Measurements from ENCODE around the gene STYXL1.
"Not testable (repeated sequence)": the region's sequence is repeated elsewhere in the genome, so short reads cannot be mapped to it uniquely, and the experiment has no call there.

Gene STYXL1

GRCh38 chr7:76020031-76020714 is 27.6 kb downstream of the STYXL1 start:
- no peaks in the 10 kb centered on the region for H3K9me3 ChIP-seq (ENCODE audit: insufficient read depth, low read depth, low read length)
- no peaks in the 10 kb centered on the region for H3K79me2 ChIP-seq (ENCODE audit: insufficient read depth, low read length)
- H3K27me3 ChIP-seq (ENCODE audit: insufficient read depth, low read length, poor library complexity, severe bottlenecking), result no peaks in the 10 kb centered on the region
- H3K9ac ChIP-seq (ENCODE audit: low read depth, low read length, poor library complexity, severe bottlenecking), result peak overlapping the region; percentile 47
- H3F3A ChIP-seq (ENCODE audit: low read depth), result no peaks in the 10 kb centered on the region
- H3K4me1 ChIP-seq (ENCODE audit: insufficient read depth, low read length, poor library complexity, severe bottlenecking), result peaks cover 12% of the 10 kb centered on the region
- no peaks in the 10 kb centered on the region for H3K9me2 ChIP-seq (replicated peaks; ENCODE audit: low read depth, low read length)
- H4K20me1 ChIP-seq (ENCODE audit: insufficient read depth, low read length, poor library complexity, severe bottlenecking), result no peaks in the 10 kb centered on the region
- peak overlapping the region; percentile 74 for H2AFZ ChIP-seq (ENCODE audit: low read length)
- H3K36me3 ChIP-seq (ENCODE audit: insufficient read depth, low read length), result no peaks in the 10 kb centered on the region; the same call in 1 of the 2 replicates
- peak overlapping the region; percentile 44 for H3K4me3 ChIP-seq (ENCODE audit: low read length, poor library complexity, severe bottlenecking)
- H3K4me2 ChIP-seq (ENCODE audit: low read depth, low read length, poor library complexity, severe bottlenecking), result peak overlapping the region; percentile 76
- TF ChIP-seq EZH2phosphoT487 (IDR thresholded peaks at IDR 0.05; ENCODE audit: borderline replicate concordance), result no peak
- TF ChIP-seq, protein P1, sequence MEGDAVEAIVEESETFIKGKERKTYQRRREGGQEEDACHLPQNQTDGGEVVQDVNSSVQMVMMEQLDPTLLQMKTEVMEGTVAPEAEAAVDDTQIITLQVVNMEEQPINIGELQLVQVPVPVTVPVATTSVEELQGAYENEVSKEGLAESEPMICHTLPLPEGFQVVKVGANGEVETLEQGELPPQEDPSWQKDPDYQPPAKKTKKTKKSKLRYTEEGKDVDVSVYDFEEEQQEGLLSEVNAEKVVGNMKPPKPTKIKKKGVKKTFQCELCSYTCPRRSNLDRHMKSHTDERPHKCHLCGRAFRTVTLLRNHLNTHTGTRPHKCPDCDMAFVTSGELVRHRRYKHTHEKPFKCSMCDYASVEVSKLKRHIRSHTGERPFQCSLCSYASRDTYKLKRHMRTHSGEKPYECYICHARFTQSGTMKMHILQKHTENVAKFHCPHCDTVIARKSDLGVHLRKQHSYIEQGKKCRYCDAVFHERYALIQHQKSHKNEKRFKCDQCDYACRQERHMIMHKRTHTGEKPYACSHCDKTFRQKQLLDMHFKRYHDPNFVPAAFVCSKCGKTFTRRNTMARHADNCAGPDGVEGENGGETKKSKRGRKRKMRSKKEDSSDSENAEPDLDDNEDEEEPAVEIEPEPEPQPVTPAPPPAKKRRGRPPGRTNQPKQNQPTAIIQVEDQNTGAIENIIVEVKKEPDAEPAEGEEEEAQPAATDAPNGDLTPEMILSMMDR (conservative IDR thresholded peaks at IDR 0.05; ENCODE audit: low read length), result peak; percentile 100

DNA sequence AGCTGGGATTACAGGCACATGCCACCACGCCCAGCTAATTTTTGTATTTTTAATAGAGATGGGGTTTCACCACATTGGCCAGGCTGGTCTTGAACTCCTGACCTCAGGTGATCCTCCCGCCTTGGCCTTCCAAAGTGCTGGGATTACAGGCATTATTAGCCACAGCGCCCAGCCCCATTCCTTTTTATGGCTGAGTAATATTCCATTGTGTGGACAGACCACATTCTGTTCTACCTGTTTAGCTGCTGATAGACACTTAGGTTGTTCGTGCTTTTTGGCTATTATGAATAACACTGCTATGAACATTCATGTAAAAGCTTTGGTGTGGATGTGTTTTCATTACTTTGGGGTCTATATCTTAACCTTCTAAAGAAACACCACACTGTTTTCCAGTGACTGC is 29.3 kb downstream of the STYXL1 start:
- peaks cover 12% of the 10 kb centered on the region for H3K4me1 ChIP-seq (ENCODE audit: insufficient read depth, low read length, poor library complexity, severe bottlenecking)
- not testable (repeated sequence) for H3K4me2 ChIP-seq (ENCODE audit: low read depth, low read length, poor library complexity, severe bottlenecking); H3F3A ChIP-seq (ENCODE audit: low read depth); H3K36me3 ChIP-seq (ENCODE audit: insufficient read depth, low read length); H2AFZ ChIP-seq (ENCODE audit: low read length); H3K27me3 ChIP-seq (ENCODE audit: insufficient read depth, low read length, poor library complexity, severe bottlenecking); H3K9ac ChIP-seq (ENCODE audit: low read depth, low read length, poor library complexity, severe bottlenecking); H3K4me3 ChIP-seq (ENCODE audit: low read length, poor library complexity, severe bottlenecking); H3K9me3 ChIP-seq (ENCODE audit: insufficient read depth, low read depth, low read length); H3K9me2 ChIP-seq (replicated peaks; ENCODE audit: low read depth, low read length); H3K79me2 ChIP-seq (ENCODE audit: insufficient read depth, low read length); H4K20me1 ChIP-seq (ENCODE audit: insufficient read depth, low read length, poor library complexity, severe bottlenecking)

DNA sequence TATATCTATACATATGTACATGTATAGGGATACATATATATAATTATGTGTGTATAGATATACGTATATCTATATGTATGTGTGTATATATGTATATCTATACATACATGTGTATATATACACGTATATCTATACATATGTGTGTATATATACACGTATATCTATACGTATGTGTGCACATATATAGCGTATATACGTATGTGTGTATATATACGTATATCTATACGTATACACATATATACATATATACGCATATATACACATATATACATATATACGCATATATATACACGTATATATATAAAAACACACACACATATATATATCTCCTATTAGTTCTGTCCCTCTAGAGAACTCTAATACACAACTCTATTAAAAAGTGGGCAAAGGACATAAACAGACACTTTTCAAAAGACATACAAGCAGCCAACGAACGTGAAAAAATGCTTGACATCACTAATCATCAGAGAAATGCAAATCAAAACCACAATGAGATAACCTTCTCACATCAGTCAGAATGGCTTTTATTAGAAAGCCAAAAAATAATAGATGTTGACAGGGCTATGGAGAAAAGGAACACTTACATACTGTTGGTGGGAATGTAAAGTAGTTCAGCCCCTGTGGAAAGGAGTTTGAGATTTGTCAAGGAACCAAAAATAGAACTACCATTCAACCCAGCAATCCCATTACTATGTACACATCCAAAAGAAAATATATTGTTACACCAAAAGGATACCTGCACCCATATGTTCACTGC is 31.4 kb downstream of the STYXL1 start:
- H3K9me3 ChIP-seq (ENCODE audit: insufficient read depth, low read depth, low read length), result no peaks in the 10 kb centered on the region
- no peaks in the 10 kb centered on the region for H3K27me3 ChIP-seq (ENCODE audit: insufficient read depth, low read length, poor library complexity, severe bottlenecking)
- H3K4me3 ChIP-seq (ENCODE audit: low read length, poor library complexity, severe bottlenecking), result no peak overlapping the region
- no peaks in the 10 kb centered on the region; the same call in 1 of the 2 replicates for H3K36me3 ChIP-seq (ENCODE audit: insufficient read depth, low read length)
- H3K4me2 ChIP-seq (ENCODE audit: low read depth, low read length, poor library complexity, severe bottlenecking), result no peak overlapping the region
- no peaks in the 10 kb centered on the region for H3K79me2 ChIP-seq (ENCODE audit: insufficient read depth, low read length)
- H3K4me1 ChIP-seq (ENCODE audit: insufficient read depth, low read length, poor library complexity, severe bottlenecking), result peaks cover 12% of the 10 kb centered on the region
- H3F3A ChIP-seq (ENCODE audit: low read depth), result no peaks in the 10 kb centered on the region
- no peaks in the 10 kb centered on the region for H3K9me2 ChIP-seq (replicated peaks; ENCODE audit: low read depth, low read length)
- H4K20me1 ChIP-seq (ENCODE audit: insufficient read depth, low read length, poor library complexity, severe bottlenecking), result no peaks in the 10 kb centered on the region
- H3K9ac ChIP-seq (ENCODE audit: low read depth, low read length, poor library complexity, severe bottlenecking), result no peak overlapping the region
- no peak for TF ChIP-seq EZH2phosphoT487 (IDR thresholded peaks at IDR 0.05; ENCODE audit: borderline replicate concordance)
- TF ChIP-seq, protein P1 (conservative IDR thresholded peaks at IDR 0.05; ENCODE audit: low read length), result no peak
- no peak overlapping the region for H2AFZ ChIP-seq (ENCODE audit: low read length)

Data from Loucy (cell line).